HG03378 (cell line): Measurements from ENCODE around the gene RASSF7.

ENCODE experiments used
- ATAC-seq: cut with Tn5 transposase; IDR thresholded peaks from one replicate; pipeline ENCODE4 v1.9.1; 2021; ENCODE audit warnings: mild to moderate bottlenecking, moderate library complexity; ENCODE audit not compliant: unreplicated experiment

The RASSF7 gene

GRCh38 chr11:579830-580601 lies 19.2 kb downstream of the RASSF7 start:
- ATAC-seq: no peak

GRCh38 chr11:581342-581741 lies 20.6 kb downstream of the RASSF7 start:
- no peak for ATAC-seq

- no peak for ATAC-seq
Measured at GRCh38 chr11:581752-582151, 21.0 kb downstream of the RASSF7 start.

GRCh38 chr11:584287-584686 lies 23.5 kb downstream of the RASSF7 start:
- ATAC-seq: no peak

- ATAC-seq: no peak
Measured at GRCh38 chr11:586376-587316, 25.9 kb downstream of the RASSF7 start.

GRCh38 chr11:587546-587945 lies 26.8 kb downstream of the RASSF7 start:
- no peak for ATAC-seq

- no peak for ATAC-seq
Measured at GRCh38 chr11:587978-588380, 27.2 kb downstream of the RASSF7 start.

- no peak for ATAC-seq
Measured at GRCh38 chr11:589798-590197, 29.0 kb downstream of the RASSF7 start.

GRCh38 chr11:590997-591396 lies 30.2 kb downstream of the RASSF7 start:
- ATAC-seq: no peak

GRCh38 chr11:592501-592900 lies 31.7 kb downstream of the RASSF7 start:
- no peak for ATAC-seq

- ATAC-seq: no peak
Measured at GRCh38 chr11:592918-593317, 32.1 kb downstream of the RASSF7 start.

GRCh38 chr11:593347-593746 lies 32.6 kb downstream of the RASSF7 start:
- no peak for ATAC-seq

- no peak for ATAC-seq
Measured at GRCh38 chr11:595400-595799, 34.6 kb downstream of the RASSF7 start.

- no peak for ATAC-seq
Measured at GRCh38 chr11:596374-596773, 35.6 kb downstream of the RASSF7 start.

GRCh38 chr11:597166-597725 lies 36.5 kb downstream of the RASSF7 start:
- no peak for ATAC-seq

- ATAC-seq: no peak
Measured at GRCh38 chr11:598005-598680, 37.4 kb downstream of the RASSF7 start.

- no peak for ATAC-seq
Measured at GRCh38 chr11:601573-602245, 40.9 kb downstream of the RASSF7 start.

- no peak for ATAC-seq
Measured at GRCh38 chr11:603154-603553, 42.4 kb downstream of the RASSF7 start.

- ATAC-seq: no peak
Measured at GRCh38 chr11:605286-606129, 44.7 kb downstream of the RASSF7 start.

GRCh38 chr11:606245-606644 lies 45.5 kb downstream of the RASSF7 start:
- no peak for ATAC-seq
